Activated naive CD4-positive, alpha-beta T cell treated with anti-CD3 and anti-CD28 coated beads, Interleukin-2, amount 50 U/mL, for 24 hours (primary cell): ENCODE data around the gene TXNDC11.
"Not testable (repeated sequence)": the region's sequence is repeated elsewhere in the genome, so short reads cannot be mapped to it uniquely, and the experiment has no call there.

Source experiments
- H3K27ac Mint-ChIP-seq: one replicate; pipeline ENCODE4 v1.8.0; 2021; ENCODE audit warnings: mild to moderate bottlenecking, mixed read lengths
- H3K27me3 Mint-ChIP-seq: one replicate; pipeline ENCODE4 v1.8.0; 2021; ENCODE audit warnings: mixed read lengths
- H3K36me3 Mint-ChIP-seq: one replicate; pipeline ENCODE4 v1.8.0; 2021; ENCODE audit warnings: mixed read lengths
- H3K4me1 Mint-ChIP-seq: one replicate; pipeline ENCODE4 v1.8.0; 2021; ENCODE audit warnings: mixed read lengths
- H3K4me3 Mint-ChIP-seq: one replicate; pipeline ENCODE4 v1.8.0; 2021; ENCODE audit warnings: mild to moderate bottlenecking, mixed read lengths
- H3K9me3 Mint-ChIP-seq: one replicate; pipeline ENCODE4 v1.8.0; 2021; ENCODE audit warnings: mixed read lengths

The TXNDC11 gene, protein sequence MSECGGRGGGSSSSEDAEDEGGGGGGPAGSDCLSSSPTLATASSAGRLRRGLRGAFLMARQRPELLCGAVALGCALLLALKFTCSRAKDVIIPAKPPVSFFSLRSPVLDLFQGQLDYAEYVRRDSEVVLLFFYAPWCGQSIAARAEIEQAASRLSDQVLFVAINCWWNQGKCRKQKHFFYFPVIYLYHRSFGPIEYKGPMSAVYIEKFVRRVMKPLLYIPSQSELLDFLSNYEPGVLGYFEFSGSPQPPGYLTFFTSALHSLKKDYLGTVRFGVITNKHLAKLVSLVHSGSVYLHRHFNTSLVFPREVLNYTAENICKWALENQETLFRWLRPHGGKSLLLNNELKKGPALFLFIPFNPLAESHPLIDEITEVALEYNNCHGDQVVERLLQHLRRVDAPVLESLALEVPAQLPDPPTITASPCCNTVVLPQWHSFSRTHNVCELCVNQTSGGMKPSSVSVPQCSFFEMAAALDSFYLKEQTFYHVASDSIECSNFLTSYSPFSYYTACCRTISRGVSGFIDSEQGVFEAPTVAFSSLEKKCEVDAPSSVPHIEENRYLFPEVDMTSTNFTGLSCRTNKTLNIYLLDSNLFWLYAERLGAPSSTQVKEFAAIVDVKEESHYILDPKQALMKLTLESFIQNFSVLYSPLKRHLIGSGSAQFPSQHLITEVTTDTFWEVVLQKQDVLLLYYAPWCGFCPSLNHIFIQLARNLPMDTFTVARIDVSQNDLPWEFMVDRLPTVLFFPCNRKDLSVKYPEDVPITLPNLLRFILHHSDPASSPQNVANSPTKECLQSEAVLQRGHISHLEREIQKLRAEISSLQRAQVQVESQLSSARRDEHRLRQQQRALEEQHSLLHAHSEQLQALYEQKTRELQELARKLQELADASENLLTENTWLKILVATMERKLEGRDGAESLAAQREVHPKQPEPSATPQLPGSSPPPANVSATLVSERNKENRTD

DNA sequence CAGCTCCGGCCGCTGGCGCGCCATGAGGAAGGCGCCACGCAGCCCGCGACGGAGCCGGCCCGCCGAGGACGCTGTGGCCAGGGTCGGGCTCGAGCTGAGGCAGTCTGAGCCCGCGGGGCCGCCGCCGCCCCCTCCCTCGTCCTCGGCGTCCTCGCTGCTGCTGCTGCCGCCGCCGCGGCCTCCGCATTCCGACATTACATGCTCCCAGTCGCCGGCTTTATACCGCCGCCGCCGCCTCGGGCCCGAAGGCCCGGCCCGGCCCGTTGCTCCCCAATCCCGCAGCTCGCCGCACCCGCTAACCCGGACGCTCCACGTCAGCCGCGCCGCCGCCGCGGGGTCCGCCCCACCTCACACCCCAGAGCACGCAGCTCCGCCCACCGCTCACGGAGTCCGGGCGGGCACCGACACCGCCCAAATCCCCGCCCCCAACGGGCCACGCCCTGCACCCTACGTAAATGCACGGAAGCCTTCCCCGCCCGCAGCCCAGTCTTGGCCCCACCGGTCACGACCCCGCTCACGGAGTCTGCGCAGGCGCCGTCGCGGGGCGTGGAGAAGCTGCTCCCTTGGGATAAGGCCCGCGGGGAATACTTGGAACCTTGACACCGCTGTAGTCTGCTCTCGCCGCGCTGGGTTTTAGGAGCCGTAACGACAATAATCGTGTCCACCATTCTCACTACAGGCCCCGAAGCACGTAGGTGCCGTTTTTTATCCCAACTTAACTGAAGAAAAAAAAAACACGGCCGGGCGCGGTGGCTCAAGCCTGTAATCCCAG, at the start of gene TXNDC11:
Gene TXNDC11, minus strand, starts transcription at position 322 of the 772 bp plus-strand sequence. Its CDS starts 127 bp downstream, at position 195.
- Mint-ChIP-seq H3K4me3 (peak within 1 kb of the TSS; percentile 97), H3K27me3 (no peaks in the 10 kb centered on the region), H3K36me3 (peaks cover 4% of the 10 kb centered on the region), H3K4me1 (peaks cover 57% of the 10 kb centered on the region), H3K9me3 (no peaks in the 10 kb centered on the region), H3K27ac (peak within 1 kb of the TSS; percentile 91)

DNA sequence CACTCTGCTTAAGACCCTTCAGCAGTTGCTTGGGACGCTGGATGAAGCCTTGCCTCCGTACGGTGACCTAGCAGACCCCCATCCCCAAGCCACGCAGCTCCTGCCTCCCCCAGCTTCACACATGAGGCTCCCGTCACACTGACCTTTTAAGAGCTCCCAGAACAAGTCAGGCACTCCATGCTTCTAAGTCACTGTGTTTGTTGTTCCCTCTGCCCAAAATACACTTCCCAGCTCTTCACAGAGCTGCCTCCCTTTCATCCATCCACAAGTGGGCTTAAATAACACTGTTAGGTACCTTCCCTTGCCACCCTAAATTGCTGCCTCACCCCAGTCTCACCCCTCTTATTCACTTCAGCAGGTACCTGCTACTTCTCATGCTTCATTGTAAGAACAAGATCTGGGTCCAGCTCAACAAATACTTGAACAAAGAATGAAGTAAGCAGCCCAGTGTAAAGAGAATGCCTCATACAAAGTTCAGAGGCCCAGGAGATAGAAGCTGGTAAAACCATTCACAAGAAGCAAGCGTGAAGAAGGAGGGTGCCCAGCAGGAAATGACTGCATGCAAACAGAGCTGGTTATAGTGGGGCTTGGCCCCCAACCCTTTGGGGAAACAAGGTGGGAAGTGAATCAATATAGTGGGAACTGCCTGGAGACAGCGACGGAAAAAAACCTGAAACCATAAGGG, 48.6 kb upstream of the TXNDC11 start:
- H3K4me3 Mint-ChIP-seq: no peak overlapping the region
- peak overlapping the region; percentile 80 for H3K27ac Mint-ChIP-seq
- no peaks in the 10 kb centered on the region for H3K9me3 Mint-ChIP-seq
- peaks cover 88% of the 10 kb centered on the region for H3K4me1 Mint-ChIP-seq
- peaks cover 17% of the 10 kb centered on the region for H3K36me3 Mint-ChIP-seq
- H3K27me3 Mint-ChIP-seq: no peaks in the 10 kb centered on the region

DNA sequence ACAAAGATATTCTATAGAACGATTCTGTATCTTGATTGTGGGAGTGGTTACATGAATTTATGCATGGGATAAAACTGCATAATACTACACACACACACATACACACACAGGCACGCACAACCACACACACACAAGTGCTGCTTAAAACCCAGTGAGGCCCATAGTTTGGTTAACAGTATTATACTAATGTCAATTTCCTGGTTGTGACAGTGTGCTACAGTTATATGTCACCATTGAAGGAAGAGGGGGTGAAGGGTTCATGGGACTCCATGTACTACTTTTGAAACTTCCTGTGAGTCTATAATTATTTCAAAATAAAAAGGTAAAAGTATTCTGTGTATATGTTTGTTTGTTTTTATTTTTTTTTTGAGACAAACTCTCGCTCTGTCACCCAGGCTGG, 46.3 kb upstream of the TXNDC11 start:
- Mint-ChIP-seq H3K36me3 (peaks cover 8% of the 10 kb centered on the region), H3K4me3 (no peak overlapping the region), H3K27me3 (no peaks in the 10 kb centered on the region)

DNA sequence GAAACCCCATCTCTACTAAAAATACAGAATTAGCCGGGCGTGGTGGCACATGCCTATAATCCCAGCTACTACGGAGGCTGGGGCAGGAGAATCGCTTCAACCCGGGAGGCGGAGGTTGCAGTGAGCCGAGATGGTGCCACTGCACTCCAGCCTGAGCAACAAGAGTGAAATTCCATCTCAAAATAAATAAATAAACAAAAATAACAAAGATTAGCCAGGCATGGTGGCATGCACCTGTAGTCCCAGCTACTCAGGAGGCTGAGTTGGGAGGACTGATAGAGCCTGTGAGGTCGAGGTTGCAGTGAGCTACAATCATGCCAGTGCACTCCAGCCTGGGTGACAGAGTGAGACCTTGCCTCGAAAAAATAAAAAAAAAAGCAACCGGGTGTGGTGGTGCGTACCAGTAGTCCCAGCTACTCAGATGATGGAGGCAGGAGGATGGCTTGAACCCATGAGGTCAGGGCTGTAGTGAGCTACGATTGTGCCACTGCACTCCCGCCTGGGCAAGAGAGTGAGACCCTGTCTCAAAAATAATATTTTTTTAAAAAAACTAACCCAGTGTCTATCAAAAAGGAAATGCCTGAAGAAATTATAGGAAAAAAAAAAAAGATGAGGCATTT, 42.4 kb upstream of the TXNDC11 start:
- peaks cover 76% of the 10 kb centered on the region for H3K4me1 Mint-ChIP-seq
- H3K27me3 Mint-ChIP-seq, H3K9me3 Mint-ChIP-seq, H3K27ac Mint-ChIP-seq, H3K4me3 Mint-ChIP-seq, H3K36me3 Mint-ChIP-seq: not testable (repeated sequence)

More for the DNA sequence above, 46.3 kb upstream of the TXNDC11 start:
- no peaks in the 10 kb centered on the region for H3K9me3 Mint-ChIP-seq
- peaks cover 79% of the 10 kb centered on the region for H3K4me1 Mint-ChIP-seq
- no peak overlapping the region for H3K27ac Mint-ChIP-seq

DNA sequence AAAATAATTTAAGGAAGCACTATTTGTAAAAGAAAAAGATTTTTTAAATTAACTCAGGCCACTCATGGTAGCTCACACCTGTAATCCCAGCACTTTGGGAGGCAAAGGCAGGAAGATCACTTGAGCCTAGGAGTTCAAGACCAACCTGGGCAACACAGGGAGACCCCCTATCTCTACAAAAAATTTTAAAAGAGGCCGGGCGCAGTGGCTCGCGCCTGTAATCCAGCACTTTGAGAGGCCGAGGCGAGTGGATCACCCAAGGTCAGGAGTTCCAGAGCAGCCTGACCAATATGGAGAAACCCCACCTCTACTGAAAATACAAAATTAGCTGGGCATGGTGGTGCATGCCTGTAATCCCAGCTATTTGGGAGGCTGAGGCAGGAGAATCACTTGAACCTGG, 41.7 kb upstream of the TXNDC11 start:
- not testable (repeated sequence) for H3K27ac Mint-ChIP-seq, H3K36me3 Mint-ChIP-seq, H3K9me3 Mint-ChIP-seq, H3K27me3 Mint-ChIP-seq
- H3K4me3 Mint-ChIP-seq: peak overlapping the region; percentile 23
- peaks cover 72% of the 10 kb centered on the region for H3K4me1 Mint-ChIP-seq

DNA sequence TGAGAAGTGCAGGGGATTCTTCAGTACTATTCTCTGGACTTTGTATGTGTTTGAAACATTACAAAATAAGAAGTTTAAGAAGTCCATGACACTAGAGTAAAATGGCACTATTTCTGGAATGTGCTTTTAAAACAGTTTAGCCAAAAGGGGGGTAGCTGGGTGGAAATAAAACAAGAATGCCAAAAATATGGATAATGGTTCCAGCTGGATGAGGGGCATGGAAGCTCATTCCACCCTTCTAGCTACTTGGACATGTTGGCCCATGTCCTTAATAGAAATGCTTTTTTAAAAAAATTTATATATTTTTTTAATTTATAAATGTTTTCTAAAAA, 41.3 kb upstream of the TXNDC11 start:
- Mint-ChIP-seq H3K36me3 (peaks cover 8% of the 10 kb centered on the region), H3K27me3 (no peaks in the 10 kb centered on the region), H3K27ac (peak overlapping the region; percentile 100), H3K4me3 (peak overlapping the region; percentile 89), H3K9me3 (no peaks in the 10 kb centered on the region), H3K4me1 (peaks cover 71% of the 10 kb centered on the region)

DNA sequence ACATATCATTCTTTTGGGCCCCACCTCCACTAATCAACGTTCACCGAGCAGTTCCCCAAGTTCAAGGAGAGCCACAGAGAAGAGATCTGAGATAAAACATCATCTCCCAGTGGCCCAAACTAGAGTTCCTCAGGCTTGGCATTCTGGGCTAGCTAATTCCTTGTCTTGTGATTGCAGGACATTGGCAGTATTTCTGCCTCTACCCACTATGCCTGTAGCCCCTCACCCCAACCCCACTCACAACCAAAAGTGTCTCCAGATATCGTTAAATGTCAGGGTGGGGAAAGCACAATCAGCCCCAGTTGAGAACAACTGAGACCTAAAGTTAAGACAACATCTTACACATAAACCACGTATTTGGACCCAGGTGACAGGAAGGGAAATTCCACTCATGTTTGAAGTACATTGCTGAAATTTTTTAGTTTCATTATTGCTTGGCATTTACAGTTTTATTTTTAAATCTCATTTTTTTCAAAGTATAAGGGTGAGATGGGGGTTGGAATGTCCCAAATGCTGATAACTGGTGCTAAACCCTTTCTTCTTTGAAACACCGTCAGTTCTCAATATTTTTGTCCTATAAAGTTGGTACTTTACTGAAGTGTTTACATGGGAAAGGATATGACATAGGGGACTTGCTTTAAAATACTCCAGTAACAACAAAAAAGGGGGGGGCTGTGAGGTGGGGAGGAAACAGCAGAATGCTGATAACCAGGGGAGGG, 40.8 kb upstream of the TXNDC11 start:
- Mint-ChIP-seq H3K27me3 (no peaks in the 10 kb centered on the region), H3K36me3 (peaks cover 8% of the 10 kb centered on the region), H3K27ac (peak overlapping the region; percentile 100), H3K9me3 (no peaks in the 10 kb centered on the region), H3K4me3 (peak overlapping the region; percentile 89), H3K4me1 (peaks cover 66% of the 10 kb centered on the region)

DNA sequence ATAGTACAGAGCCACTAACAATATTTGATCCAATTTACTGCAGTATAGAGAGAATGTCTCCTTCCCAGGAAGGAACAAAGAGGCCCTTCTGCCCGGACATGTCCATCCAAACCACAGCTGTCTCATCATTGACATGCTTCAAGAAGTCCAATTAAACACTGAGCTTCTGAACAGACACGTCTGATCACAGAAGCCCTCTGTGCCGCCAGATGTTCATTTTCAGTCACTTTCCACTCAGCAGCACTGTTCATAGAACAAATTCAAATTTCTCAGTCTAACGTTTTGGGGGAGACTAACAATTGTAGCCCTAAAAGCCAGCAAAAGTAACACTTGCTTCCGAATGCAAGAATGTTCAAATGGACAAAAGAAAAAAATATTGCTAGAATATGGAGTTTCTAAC, 39.1 kb upstream of the TXNDC11 start:
- peaks cover 51% of the 10 kb centered on the region for H3K4me1 Mint-ChIP-seq
- no peaks in the 10 kb centered on the region for H3K9me3 Mint-ChIP-seq
- peak overlapping the region; percentile 39 for H3K4me3 Mint-ChIP-seq

DNA sequence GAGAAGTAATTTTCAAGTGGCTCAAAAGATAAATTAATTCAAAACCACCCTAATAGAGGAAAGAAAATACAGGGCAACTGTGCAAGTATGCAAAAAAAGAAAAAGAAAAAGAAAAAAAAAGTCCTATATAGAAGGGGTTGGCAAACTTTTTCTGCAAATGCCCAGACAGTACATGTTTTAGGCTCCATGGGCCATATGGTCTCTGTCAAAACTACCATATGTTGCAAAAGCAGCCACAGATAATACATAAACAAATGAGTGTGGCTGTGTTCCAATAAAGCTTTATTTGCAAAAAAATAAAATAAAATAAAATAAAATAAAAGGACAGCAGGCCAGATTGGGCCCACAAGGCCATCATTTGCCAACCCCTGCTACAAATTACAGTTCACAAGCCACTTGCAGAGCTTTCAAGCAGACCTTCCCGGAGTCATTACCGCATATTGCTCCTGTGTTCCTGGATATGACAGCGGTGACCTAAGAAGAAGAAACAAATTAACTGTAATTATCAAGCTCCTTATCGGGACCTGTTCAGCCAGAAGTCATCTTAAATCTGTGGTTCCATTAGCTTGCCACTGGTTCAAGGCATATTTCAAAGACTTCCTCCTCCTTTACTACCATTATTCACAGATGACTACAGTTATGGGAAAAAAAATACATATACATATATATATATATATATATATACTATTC, 38.5 kb upstream of the TXNDC11 start:
- Mint-ChIP-seq H3K27me3 (no peaks in the 10 kb centered on the region), H3K9me3 (no peaks in the 10 kb centered on the region), H3K27ac (peak overlapping the region; percentile 94), H3K4me3 (no peak overlapping the region), H3K36me3 (peaks cover 4% of the 10 kb centered on the region), H3K4me1 (peaks cover 44% of the 10 kb centered on the region)

More for the DNA sequence above, 39.1 kb upstream of the TXNDC11 start:
- Mint-ChIP-seq H3K27ac (peak overlapping the region; percentile 84), H3K27me3 (no peaks in the 10 kb centered on the region), H3K36me3 (peaks cover 4% of the 10 kb centered on the region)

DNA sequence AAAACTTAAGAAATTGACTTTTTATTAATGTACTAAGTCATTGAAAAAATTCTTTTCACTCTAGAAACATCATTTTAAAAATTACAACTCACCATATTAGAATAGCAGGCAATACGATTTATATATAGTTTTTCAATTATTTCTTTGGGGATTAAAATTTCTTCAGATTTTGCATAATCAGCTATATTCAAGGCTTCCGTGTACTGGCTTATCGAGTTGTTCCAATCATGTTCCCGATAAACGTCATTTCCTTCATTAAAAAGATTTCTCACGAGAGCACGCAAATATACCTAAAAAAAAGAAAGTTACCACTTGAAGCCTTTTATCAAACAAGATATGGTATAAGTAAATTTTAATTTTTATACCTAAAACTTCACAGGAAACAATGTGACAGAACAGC, 36.4 kb upstream of the TXNDC11 start:
- peaks cover 38% of the 10 kb centered on the region for H3K4me1 Mint-ChIP-seq
- no peaks in the 10 kb centered on the region for H3K27me3 Mint-ChIP-seq
- no peaks in the 10 kb centered on the region for H3K9me3 Mint-ChIP-seq
- H3K36me3 Mint-ChIP-seq: peaks cover 7% of the 10 kb centered on the region
- H3K27ac Mint-ChIP-seq: no peak overlapping the region
- no peak overlapping the region for H3K4me3 Mint-ChIP-seq

DNA sequence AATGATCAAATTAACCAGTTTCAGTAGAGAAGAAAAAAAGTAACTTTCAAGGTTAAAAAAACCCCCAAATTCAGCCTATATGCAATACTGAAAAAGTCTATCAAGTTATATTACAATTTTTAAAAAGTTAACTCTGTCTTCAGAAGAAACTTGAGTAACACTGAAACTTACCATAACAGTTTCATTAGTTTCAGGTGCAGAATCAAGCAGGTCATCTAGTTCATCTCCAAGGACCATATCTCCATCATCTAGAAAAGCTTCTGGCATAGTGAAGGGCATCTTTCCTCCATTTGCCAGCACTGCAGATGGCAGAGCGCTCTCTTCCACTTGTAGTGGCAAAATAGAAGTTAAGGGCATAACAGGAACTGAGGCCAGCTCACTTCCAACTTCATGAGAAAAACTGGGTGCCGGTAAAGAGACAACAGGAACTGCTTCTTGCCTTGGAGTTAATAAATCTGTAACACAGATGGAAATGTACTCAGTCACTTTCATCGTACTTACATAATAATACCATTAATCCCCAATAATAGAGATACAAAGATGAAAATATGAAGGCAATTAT, 31.5 kb upstream of the TXNDC11 start:
- peaks cover 10% of the 10 kb centered on the region for H3K4me1 Mint-ChIP-seq
- no peaks in the 10 kb centered on the region for H3K9me3 Mint-ChIP-seq
- H3K4me3 Mint-ChIP-seq: no peak overlapping the region
- peaks cover 7% of the 10 kb centered on the region for H3K36me3 Mint-ChIP-seq
- no peak overlapping the region for H3K27ac Mint-ChIP-seq
- no peaks in the 10 kb centered on the region for H3K27me3 Mint-ChIP-seq

DNA sequence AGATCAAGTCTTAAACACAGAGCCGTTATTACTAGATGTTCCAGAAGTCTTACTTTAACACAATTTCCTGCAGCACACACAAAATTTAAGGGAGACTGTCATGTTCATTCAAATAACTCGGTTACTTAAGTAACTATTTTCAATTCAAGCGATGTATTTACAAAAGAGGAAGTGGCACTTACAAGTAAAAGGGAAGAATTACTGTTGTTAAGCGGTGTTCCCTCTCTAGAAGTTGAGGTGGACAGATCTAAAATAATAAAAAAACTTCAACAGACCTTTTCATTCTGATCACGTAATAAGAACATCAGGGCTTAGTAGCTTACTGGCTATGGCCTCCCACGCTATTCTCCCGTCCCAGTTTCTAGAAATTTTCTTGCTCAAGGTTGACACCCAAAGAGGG, 26.2 kb upstream of the TXNDC11 start:
- H3K4me1 Mint-ChIP-seq: peaks cover 13% of the 10 kb centered on the region
- peak overlapping the region; percentile 40 for H3K4me3 Mint-ChIP-seq
- H3K36me3 Mint-ChIP-seq: peaks cover 13% of the 10 kb centered on the region
- H3K27ac Mint-ChIP-seq: peak overlapping the region; percentile 77
- no peaks in the 10 kb centered on the region for H3K9me3 Mint-ChIP-seq
- no peaks in the 10 kb centered on the region for H3K27me3 Mint-ChIP-seq

DNA sequence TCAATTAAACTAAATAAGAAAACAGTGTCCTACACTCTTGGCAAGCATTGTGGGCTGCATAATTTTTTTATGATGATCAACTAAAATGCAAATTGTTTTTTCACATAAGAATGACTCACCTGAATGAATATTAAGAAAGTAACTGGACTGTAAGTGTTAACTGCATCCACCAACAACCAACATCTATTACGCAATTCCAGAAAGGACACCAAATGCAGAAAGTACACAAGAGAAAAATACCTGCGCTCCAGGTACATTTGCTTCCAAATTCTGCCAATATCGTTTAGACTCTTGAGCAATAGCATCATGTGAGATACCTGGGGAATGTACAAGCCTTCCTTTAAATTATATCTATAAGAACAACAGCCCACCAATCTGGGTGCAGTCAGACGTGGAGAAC, 19.8 kb upstream of the TXNDC11 start:
- Mint-ChIP-seq H3K36me3 (peaks cover 24% of the 10 kb centered on the region), H3K27ac (peak overlapping the region; percentile 74), H3K27me3 (no peaks in the 10 kb centered on the region), H3K4me3 (no peak overlapping the region), H3K9me3 (no peaks in the 10 kb centered on the region), H3K4me1 (no peaks in the 10 kb centered on the region)
